Stimulated activated CD4-positive, alpha-beta T cell treated with anti-CD3 and anti-CD28 coated beads, Interleukin-12 subunit alpha, Interleukin-12 subunit beta, amount 100 ng/mL, for 4 hours (primary cell): ENCODE results near the gene TRIM22.
"Not testable (repeated sequence)": the region's sequence is repeated elsewhere in the genome, so short reads cannot be mapped to it uniquely, and the experiment has no call there.

Experiments used
- DNase-seq: peaks from one replicate; pipeline ENCODE4 v3.0.0-alpha.2; 2020

The TRIM22 gene

DNA sequence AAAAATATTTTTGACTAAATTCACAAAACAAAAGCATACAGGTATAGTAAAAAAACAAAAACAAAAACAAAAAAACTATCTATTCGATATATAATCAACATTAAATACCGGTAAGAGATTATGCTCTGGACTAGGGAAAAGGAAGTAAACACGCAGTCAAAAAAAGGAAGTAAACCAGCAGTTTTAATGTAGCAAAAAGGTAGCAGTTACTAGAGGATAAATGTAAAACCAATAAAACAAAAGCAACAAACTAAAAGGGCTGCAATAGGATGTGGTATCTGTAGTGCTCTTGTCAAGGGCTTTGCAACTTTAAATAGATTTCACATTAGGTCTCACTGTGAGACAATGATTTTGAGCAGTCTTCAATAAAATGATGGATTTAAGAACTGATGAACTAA is 2.4 kb downstream of the TRIM22 start:
- DNase-seq: no peak

- DNase-seq: no peak
These were observed 5.1 kb downstream of the TRIM22 start for GRCh38 chr11:5694642-5695041.

DNA sequence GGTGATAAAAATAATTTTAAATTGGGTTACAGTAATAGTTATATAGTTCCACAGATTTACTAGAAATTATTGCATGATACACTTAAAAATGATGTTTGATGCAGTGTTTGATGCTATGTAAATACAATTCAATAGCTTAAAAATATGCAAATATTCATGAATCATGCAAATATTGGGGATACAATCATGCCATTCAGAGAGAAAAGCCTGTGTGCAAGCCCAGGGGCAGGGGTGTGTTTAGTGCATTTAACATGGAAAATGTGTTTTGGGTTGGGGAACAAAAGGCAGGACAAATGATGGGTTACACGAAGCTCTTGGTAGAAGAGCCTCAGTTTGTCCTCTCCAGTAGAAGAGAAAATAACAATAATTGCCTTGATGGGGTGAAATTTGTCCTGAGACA is 6.0 kb downstream of the TRIM22 start:
- no peak for DNase-seq

DNA sequence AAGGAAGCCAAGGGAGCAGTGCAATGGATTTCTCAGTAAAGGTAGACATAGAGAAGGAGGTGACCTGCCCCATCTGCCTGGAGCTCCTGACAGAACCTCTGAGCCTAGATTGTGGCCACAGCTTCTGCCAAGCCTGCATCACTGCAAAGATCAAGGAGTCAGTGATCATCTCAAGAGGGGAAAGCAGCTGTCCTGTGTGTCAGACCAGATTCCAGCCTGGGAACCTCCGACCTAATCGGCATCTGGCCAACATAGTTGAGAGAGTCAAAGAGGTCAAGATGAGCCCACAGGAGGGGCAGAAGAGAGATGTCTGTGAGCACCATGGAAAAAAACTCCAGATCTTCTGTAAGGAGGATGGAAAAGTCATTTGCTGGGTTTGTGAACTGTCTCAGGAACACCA is 6.6 kb downstream of the TRIM22 start:
- DNase-seq: no peak

- no peak for DNase-seq
These were observed 8.7 kb downstream of the TRIM22 start for GRCh38 chr11:5698281-5698680.

DNA sequence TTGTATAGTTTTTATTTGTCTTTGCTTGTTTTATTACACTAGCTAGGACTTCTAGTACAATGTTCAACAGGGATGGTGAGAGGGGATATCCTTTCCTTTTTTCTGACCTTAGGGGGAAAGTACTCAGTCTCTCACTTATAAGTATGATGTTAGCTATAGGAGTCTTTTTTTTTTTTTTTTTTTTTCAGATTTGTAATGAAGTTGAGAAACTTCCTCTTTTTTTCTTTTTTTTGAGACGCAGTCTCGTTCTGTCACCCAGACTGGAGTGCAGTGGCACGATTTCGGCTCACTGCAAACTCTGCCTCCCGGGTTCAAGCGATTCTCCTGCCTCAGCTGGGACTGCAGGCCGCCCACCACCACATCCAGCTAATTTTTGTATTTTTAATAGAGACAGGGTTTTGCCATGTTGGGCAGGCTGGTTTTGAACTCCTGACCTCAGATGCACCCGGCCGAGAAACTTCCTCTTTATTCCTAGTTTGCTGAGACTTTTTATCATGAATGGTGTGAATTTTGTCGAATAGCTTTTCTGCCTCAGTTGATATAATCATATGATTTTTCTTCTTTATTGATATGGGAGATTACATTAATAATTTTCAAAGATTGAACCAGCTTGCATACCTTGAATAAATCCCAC is 10.9 kb downstream of the TRIM22 start:
- no peak for DNase-seq

- DNase-seq: no peak
These were observed 11.5 kb downstream of the TRIM22 start for GRCh38 chr11:5701055-5701577.

- no peak for DNase-seq
These were observed 14.3 kb downstream of the TRIM22 start for GRCh38 chr11:5703741-5704536.

DNA sequence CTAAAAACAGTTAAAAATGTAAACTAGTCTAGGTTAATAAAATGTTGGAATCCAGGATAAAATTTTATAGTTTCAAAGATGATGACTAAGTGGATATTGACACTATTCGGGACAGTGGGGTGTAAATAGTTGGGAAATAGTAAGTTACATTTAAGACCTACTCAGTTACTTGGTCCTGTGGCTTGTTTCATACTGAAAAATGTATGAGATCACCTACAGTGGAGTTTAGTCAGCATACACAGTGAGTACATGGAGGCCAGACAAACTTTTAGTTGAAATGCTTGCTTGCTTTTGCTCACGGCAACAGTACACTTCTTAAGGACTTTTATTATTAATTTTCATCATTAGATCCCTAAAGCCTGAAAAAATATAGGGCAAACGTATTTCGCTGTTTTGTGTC is 16.1 kb downstream of the TRIM22 start:
- DNase-seq: no peak

DNA sequence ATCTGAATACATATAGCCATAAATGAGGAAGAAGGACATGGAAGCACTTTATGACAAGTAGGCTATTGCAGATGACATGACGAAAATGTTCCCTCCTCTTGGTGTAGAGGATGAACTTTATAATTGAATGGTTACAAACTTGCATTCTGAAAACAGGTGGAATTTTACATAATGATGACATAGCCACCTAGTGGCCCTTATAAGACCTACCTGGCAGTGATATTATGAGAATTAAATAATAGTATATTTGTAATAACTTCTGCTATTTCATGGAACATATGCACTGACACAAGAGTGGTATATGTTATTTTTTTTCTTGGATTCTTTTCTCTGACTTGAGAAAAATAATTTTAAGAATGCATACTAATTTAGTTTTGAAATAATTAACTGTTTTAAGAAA is 22.9 kb downstream of the TRIM22 start:
- DNase-seq: no peak

- DNase-seq: no peak
These were observed 24.1 kb downstream of the TRIM22 start for GRCh38 chr11:5713695-5714094.

DNA sequence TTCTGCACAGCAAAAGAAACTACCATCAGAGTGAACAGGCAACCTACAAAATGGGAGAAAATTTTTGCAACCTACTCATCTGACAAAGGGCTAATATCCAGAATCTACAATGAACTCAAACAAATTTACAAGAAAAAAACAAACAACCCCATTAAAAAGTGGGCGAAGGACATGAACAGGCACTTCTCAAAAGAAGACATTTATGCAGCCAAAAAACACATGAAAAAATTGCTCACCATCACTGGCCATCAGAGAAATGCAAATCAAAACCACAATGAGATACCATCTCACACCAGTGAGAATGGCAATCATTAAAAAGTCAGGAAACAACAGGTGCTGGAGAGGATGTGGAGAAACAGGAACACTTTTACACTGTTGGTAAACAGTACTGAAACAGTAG is 26.9 kb downstream of the TRIM22 start:
- DNase-seq: not testable (repeated sequence)

- no peak for DNase-seq
These were observed 30.3 kb downstream of the TRIM22 start for GRCh38 chr11:5719703-5720495.

GRCh38 chr11:5722622-5723021 is 33.0 kb downstream of the TRIM22 start:
- DNase-seq: no peak

GRCh38 chr11:5726351-5726750 is 36.8 kb downstream of the TRIM22 start:
- no peak for DNase-seq

DNA sequence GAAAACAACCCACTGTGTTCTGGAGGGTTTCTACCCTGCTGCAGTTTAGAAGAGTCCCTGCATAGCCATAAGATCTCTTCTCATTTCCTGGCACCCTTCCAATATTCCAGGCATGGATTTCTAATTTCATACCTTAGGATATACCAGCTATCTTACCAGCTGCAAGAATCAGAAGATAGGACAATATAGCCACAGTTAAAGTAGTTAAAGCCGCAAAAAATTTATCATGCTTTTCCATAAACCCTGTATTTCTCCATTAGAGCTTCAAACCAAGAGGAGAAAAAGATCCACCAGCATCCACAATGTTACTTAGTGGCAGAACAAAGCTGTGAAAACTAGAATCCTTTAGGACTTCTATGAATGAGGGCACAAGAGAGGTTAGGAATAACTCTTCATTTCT is 38.1 kb downstream of the TRIM22 start:
- DNase-seq: no peak

- no peak for DNase-seq
These were observed 46.8 kb downstream of the TRIM22 start, which contains the start of gene OR56B1 for GRCh38 chr11:5736396-5736795. TSS of gene OR56B1 (plus strand) at chr11:5736448. CDS start at chr11:5736517, 69 bp downstream.

- DNase-seq: no peak
These were observed 47.5 kb downstream of the TRIM22 start for GRCh38 chr11:5737091-5737490.

GRCh38 chr11:5737670-5738392 is 48.2 kb downstream of the TRIM22 start:
- DNase-seq: no peak

DNA sequence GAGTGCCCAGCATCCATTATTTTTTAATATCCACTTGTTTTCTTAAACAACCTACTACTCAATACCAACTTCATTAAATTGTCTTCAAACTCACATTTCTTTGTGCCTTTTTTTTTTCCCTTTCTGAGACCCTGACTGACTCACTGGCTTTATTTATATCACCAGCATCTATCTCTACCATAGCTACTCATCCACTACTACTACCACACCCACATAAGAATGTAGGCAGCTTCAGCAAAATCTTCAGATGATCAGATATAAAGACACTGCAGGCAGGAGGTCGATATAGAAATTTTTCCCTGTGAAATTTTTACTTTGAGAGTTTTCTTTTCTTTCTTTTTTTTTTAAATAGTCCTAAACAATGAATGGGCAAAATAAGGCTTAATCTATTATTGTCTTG is 48.8 kb downstream of the TRIM22 start:
- no peak for DNase-seq

GRCh38 chr11:5746614-5747013 is 57.0 kb downstream of the TRIM22 start:
- DNase-seq: no peak

DNA sequence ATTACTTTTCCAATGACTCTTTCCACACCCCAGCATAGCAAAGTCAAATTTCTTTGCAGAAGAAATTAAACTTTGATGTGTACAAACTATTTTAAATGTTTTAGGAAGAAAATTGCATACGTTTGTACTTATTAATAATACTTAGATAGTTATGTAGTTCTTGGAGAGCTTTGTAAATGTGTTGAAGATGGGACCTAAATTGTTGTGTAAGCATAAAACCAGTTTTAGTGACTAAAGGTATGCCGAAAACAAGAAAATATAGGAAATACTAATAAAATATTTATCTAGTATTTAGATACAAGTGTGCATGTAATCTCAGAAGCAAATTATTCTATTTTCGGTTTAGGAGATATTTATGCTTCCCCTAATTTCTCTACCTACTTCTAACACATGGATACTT is 60.2 kb downstream of the TRIM22 start:
- DNase-seq: no peak

DNA sequence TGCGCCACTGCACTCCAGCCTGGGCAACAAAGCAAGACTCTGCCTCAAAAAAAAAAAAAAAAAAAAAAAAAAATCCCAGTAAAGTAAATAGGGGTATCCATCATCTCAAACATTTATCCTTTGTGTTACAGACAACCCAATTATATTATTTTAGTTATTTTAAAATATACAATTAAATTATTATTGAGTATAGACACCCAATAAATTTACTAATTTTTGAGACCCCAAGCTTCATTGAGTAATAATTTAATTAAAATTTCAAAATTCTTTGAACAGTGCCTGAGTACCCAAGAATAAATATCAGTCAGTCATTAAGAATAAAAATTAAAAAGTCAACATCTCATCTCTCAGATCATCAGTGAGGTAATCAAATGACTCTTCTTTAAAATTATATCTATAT is 64.4 kb downstream of the TRIM22 start, which contains the start of gene OR52N4:
TSS of gene OR52N4 (plus strand) at position 301 of the 400 bp plus-strand sequence. CDS start 498 bp downstream, outside the sequence.
- no peak for DNase-seq
